Muscle of leg (tissue), 11 donors: ENCODE results near the gene LDLRAD4. TPM values are rescaled to one million over a fixed set of nuclear protein-coding genes. Genes with fewer than 3 reads are reported as not detected.

ENCODE experiments used
- DNase-seq: peaks from one replicate; pipeline ENCODE4 v3.0.0; 2013
- H3K27ac ChIP-seq: one replicate; pipeline ENCODE4 v1.5.1; 2013; ENCODE audit warnings: mild to moderate bottlenecking, low read length, control low read depth
- H3K27me3 ChIP-seq: one replicate; pipeline ENCODE4 v1.6.1; 2013; ENCODE audit warnings: low read length; ENCODE audit not compliant: control insufficient read depth, insufficient read depth
- H3K36me3 ChIP-seq: one replicate; pipeline ENCODE4 v1.6.1; 2013; ENCODE audit warnings: low read length; ENCODE audit not compliant: control insufficient read depth, insufficient read depth
- H3K4me1 ChIP-seq: one replicate; pipeline ENCODE4 v1.6.1; 2013; ENCODE audit warnings: low read length; ENCODE audit not compliant: control insufficient read depth, insufficient read depth
- H3K4me3 ChIP-seq: one replicate; pipeline ENCODE4 v1.5.1; 2013; ENCODE audit warnings: low read length, control low read depth
- H3K9me3 ChIP-seq: replicated peaks from 2 replicates; pipeline ENCODE4 v1.6.1; 2013; ENCODE audit warnings: low read depth, low read length; ENCODE audit not compliant: control insufficient read depth
- WGBS: methylation state at CpG from one replicate; pipeline ENCODE4 v1.1.5; 2013; ENCODE audit warnings: missing lambda C conversion rate; ENCODE audit not compliant: insufficient coverage; 5-methylcytosine and 5-hydroxymethylcytosine counted together
- polyA plus RNA-seq, 8 donors: library from polyadenylated mRNA; unstranded; fragments of 120-200 nt; gene quantifications; one replicate each; pipeline versions ENCODE4 v1.2.1 to v1.2.3, GENCODE V29; 2013; ENCODE audit warnings: inconsistent platforms in 1 of 8, low replicate concordance in 1 of 8; ENCODE audit not compliant: insufficient read length in 8 of 8, insufficient read depth in 1 of 8
- total RNA-seq: library from RNA; stranded (reverse); fragments of 120-200 nt; gene quantifications from one replicate; pipeline ENCODE4 v1.2.4, GENCODE V29; 2013

LDLRAD4 gene
- total and polyA plus RNA-seq, 9 donors, result 9.0 to 20.8 (median 14.4) TPM

DNA sequence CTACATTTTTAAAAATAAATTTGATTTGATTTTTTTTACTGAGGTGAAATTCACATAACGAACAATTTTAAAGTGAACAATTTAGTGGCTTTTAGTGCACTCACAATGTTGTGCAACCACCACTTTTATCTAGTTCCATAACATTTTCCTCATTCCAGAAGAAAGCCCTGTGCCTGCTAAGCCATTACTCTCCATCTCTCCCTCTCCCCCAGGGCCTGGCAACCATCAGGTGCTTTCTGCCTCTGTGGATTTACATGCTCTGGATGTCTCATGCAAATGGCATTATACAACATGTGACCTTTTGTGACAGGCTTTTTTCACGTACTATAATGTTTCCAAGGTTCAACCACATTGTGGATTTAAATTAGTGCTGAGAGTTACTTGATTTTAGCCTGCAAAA, 19.9 kb upstream of the LDLRAD4 start:
- Histone ChIP-seq H3K9me3 (peaks cover 9% of the 10 kb centered on the region), H3K36me3 (no peaks in the 10 kb centered on the region), H3K27me3 (no peaks in the 10 kb centered on the region), H3K4me1 (no peaks in the 10 kb centered on the region), H3K27ac (no peak overlapping the region), H3K4me3 (no peak overlapping the region)
- WGBS, result 100% methylated on average over 1 of the region's 2 CpGs
- DNase-seq, result no peak

GRCh38 chr18:13199169-13199568, 19.4 kb upstream of the LDLRAD4 start:
- no peak overlapping the region for H3K27ac ChIP-seq
- no peaks in the 10 kb centered on the region for H3K27me3 ChIP-seq
- H3K36me3 ChIP-seq, result no peaks in the 10 kb centered on the region
- DNase-seq, result no peak
- no CpG with 5 or more reads among the region's 3 CpGs for WGBS
- no peaks in the 10 kb centered on the region for H3K4me1 ChIP-seq
- no peak overlapping the region for H3K4me3 ChIP-seq
- peaks cover 9% of the 10 kb centered on the region for H3K9me3 ChIP-seq

- 86% methylated on average over 1 of the region's 3 CpGs for WGBS
Observed at GRCh38 chr18:13201292-13201691, 17.3 kb upstream of the LDLRAD4 start.

DNA sequence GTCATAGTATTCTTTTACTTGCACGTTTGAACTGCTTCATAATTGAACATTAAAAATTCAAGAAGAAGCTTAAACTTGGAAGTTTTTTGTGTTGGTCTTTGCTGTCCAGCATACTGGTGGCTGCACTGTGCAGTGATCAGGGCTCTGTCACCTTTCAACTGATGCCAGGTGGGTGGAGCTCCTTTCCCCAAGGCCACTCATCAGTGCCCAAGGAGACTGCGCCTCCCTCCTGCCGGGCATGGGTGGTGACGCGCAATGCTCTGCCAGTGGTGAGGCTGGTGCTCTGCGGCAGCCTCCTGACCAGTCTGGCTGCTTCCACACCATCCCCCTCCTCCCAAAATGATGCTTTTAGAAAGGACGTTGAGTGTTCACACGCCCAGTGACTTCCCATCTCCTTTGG, 16.0 kb upstream of the LDLRAD4 start:
- Histone ChIP-seq H3K9me3 (peaks cover 9% of the 10 kb centered on the region), H3K27me3 (no peaks in the 10 kb centered on the region), H3K27ac (no peak overlapping the region), H3K4me3 (no peak overlapping the region), H3K36me3 (no peaks in the 10 kb centered on the region), H3K4me1 (no peaks in the 10 kb centered on the region)
- no peak for DNase-seq
- 79% methylated on average over 7 of the region's 8 CpGs for WGBS

More at GRCh38 chr18:13201292-13201691, 17.3 kb upstream of the LDLRAD4 start:
- Histone ChIP-seq H3K27ac (no peak overlapping the region), H3K27me3 (no peaks in the 10 kb centered on the region), H3K36me3 (no peaks in the 10 kb centered on the region), H3K4me1 (no peaks in the 10 kb centered on the region), H3K4me3 (no peak overlapping the region), H3K9me3 (peaks cover 9% of the 10 kb centered on the region)
- DNase-seq, result no peak

DNA sequence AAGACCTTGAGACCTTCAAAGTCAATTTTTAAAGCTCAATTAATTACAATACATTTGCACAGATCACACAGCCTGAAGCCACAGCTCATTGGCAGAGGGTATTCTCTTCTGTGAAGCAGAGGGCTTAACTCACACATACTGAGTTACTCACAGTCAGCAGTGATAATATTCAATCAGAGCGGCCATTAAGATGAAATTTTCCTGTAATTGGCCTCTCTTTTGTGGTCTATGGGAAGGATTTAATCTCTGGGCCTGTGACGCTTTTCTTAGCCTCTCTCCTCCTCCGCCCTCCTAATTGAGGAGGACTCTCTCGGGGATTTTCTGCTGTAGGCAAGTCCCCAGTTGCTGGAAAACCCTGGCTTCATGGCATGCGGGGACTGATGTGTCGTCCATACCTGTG, 12.3 kb upstream of the LDLRAD4 start:
- WGBS, result no CpG with 5 or more reads among the region's 6 CpGs
- Histone ChIP-seq H3K27me3 (no peaks in the 10 kb centered on the region), H3K4me1 (no peaks in the 10 kb centered on the region), H3K36me3 (no peaks in the 10 kb centered on the region), H3K27ac (no peak overlapping the region), H3K9me3 (no peaks in the 10 kb centered on the region), H3K4me3 (no peak overlapping the region)
- no peak for DNase-seq

- Histone ChIP-seq H3K36me3 (no peaks in the 10 kb centered on the region), H3K4me1 (no peaks in the 10 kb centered on the region), H3K27ac (no peak overlapping the region), H3K4me3 (no peak overlapping the region), H3K9me3 (no peaks in the 10 kb centered on the region), H3K27me3 (peaks cover 2% of the 10 kb centered on the region)
- 72% methylated on average over 2 of the region's 6 CpGs for WGBS
- DNase-seq, result no peak
Observed at GRCh38 chr18:13207294-13207693, 11.3 kb upstream of the LDLRAD4 start.

GRCh38 chr18:13211534-13211933, 7.0 kb upstream of the LDLRAD4 start:
- no peaks in the 10 kb centered on the region for H3K36me3 ChIP-seq
- no peak overlapping the region for H3K4me3 ChIP-seq
- no peaks in the 10 kb centered on the region for H3K9me3 ChIP-seq
- no peak overlapping the region for H3K27ac ChIP-seq
- H3K27me3 ChIP-seq, result peaks cover 2% of the 10 kb centered on the region
- DNase-seq, result peak; percentile 60
- WGBS, result 26% methylated on average over 3 of the region's 7 CpGs
- H3K4me1 ChIP-seq, result peaks cover under 1% of the 10 kb centered on the region

DNA sequence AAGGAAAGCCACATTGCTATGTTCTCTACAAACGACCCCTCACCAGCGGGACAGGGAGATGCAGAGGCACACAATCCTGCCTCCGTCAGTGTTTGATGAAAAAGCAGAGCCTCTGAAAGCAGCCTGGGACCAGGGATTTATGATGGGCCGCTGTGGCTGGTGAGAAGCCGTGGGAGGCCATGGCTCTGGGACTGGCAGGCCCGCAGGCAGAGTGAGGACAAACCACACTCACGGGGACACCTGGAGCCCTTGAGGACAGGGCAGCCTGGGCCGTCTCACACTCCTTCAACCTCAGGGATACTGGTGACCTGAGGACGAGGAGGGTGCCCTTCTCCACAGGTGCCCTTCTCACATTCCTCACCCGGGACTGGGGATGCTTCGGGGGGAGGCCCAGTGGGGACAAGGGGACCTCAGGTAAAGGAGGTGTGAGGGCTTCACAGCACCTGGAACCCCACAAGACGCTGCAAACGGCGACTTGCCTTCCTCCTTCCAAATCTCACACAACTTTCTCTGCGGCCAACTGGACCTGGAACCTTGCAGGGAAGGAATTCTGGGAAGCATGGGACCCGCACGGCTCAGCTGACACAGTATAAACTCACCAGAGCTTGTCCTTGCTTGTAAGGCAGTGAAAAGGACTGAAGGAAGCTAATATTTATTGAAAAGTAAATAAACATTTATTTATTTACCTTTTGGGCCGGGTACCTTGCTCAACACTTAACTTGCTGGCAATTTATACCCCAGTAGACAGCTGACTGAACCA, 5.3 kb upstream of the LDLRAD4 start:
- Histone ChIP-seq H3K9me3 (no peaks in the 10 kb centered on the region), H3K4me3 (no peak overlapping the region), H3K4me1 (peaks cover 6% of the 10 kb centered on the region), H3K27me3 (peaks cover 7% of the 10 kb centered on the region), H3K27ac (no peak overlapping the region), H3K36me3 (no peaks in the 10 kb centered on the region)
- no peak for DNase-seq
- 86% methylated on average over 3 of the region's 18 CpGs for whole genome bisulfite sequencing

GRCh38 chr18:13214609-13215008, 4.0 kb upstream of the LDLRAD4 start:
- Histone ChIP-seq H3K36me3 (no peaks in the 10 kb centered on the region), H3K27me3 (peaks cover 12% of the 10 kb centered on the region), H3K4me3 (no peak overlapping the region), H3K4me1 (peaks cover 15% of the 10 kb centered on the region), H3K9me3 (no peaks in the 10 kb centered on the region), H3K27ac (no peak overlapping the region)
- peak; percentile 60 for DNase-seq
- no CpG with 5 or more reads among the region's 1 CpG for WGBS

DNA sequence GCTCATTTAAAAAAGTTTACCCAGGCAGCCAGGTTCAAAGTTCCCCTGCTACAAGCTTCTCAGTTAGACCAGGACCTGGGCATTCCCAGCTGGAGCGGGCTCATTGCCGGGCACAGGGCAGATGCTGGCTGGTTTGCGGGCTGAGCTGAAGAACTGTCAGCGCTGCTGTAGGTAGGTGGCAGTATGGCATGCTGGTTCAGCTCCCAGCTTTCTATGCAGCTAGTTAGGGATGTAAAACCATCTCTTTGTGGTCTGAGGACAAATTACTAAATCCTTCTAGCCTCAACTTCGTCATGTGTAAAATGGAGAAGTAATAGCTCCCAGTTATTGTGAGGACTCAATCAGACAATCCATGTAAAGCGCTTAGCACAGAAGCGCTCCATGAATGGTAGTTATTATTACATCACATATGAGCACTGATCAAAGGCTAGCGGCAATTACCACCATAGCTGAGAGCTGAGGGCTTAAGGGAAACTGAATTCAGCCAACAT, 2.4 kb upstream of the LDLRAD4 start:
- H3K4me3 ChIP-seq, result no peak overlapping the region
- WGBS, result 0% methylated on average over 2 of the region's 8 CpGs
- no peaks in the 10 kb centered on the region for H3K9me3 ChIP-seq
- DNase-seq, result peak; percentile 89
- peaks cover 12% of the 10 kb centered on the region for H3K27me3 ChIP-seq
- peaks cover 24% of the 10 kb centered on the region for H3K4me1 ChIP-seq
- no peak overlapping the region for H3K27ac ChIP-seq
- no peaks in the 10 kb centered on the region for H3K36me3 ChIP-seq
